ENCODE data around the gene FIGN. TPM values are rescaled to one million over a fixed set of nuclear protein-coding genes. Genes with fewer than 3 reads are reported as not detected.
A peak's percentile ranks its signal among the peaks of the same experiment; 100 is the strongest.

The FIGN gene
- total and polyA plus RNA-seq, 2 of the 8 experiments (the other 6 are each of a cell fraction or from before 2014, with no cell fraction given): 5.0 to 22.8 TPM

DNA sequence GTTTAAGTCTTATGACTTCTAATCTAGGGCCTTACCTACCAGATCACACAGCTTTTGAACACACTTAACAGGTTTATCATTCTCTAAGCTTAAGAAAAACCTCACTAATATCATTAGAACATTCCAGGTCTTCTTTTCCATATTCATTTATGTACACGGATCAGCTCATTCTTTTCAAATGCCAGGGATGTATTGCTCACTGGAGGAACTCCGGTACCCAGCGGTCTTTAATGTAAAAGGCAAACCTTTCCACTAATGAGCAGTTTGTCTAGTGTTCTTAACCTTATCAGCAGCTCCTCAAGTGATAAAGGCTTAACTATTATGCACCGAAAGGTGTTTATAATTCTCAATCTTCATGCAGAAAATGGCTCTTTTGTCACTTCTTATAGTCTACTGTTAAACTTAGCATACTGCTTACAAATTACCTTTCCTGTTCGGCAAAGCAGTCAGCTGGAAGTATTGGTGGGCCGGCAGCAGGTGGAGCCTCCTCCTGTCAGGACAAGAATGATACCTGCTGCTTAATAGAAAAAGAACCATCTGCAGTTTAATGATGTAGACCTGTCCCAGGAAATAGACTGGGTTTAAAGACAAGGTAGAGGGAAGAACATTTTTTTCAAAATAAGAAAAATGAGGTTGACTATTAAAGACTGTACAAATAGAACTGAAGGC lies 142.7 kb downstream of the FIGN start:
- ChIA-PET POLR2A (ENCODE audit: partially characterized antibody) (interaction anchor here (0.7 kb wide), 1 partner anchor 26 kb away, joined by 3 read pairs; no protein-coding TSS in a partner anchor), CTCF (ENCODE audit: partially characterized antibody) (interaction anchor here (0.8 to 3.4 kb wide), 19 partner anchors 9 to 468 kb away, joined by 3 to 19 read pairs (median 3); no protein-coding TSS in a partner anchor)
- H2BK15ac ChIP-seq (ENCODE audit: low read length): no peak overlapping the region
- H3K79me1 ChIP-seq (ENCODE audit: low read depth, low read length): no peaks in the 10 kb centered on the region
- no peak overlapping the region for H4K8ac ChIP-seq (ENCODE audit: extremely low read depth, insufficient read depth, low read length)
- no peak overlapping the region for H3K4ac ChIP-seq (replicated peaks; ENCODE audit: insufficient read length, low read depth, low read length)
- peaks cover 0 to 11% (median 8%) of the 10 kb centered on the region in 4 experiments; a peak in 4 of 7 replicates for H3K4me1 ChIP-seq (replicated peaks in 1 of 4; ENCODE audit: control insufficient read depth in 3 of 4, insufficient read depth in 4 of 4, low read length in 3 of 4)
- H3K36me3 ChIP-seq (ENCODE audit: control insufficient read depth in 2 of 4, insufficient read depth in 4 of 4, low read length in 3 of 4): no peaks in the 10 kb centered on the region
- H3K27ac ChIP-seq (ENCODE audit: low read depth, low read length): no peak overlapping the region
- H3K79me2 ChIP-seq (ENCODE audit: control insufficient read depth in 1 of 2, insufficient read depth in 2 of 2, low read length in 2 of 2): no peaks in the 10 kb centered on the region
- no peaks in the 10 kb centered on the region for H4K20me1 ChIP-seq (replicated peaks in 1 of 2; ENCODE audit: control insufficient read depth in 1 of 2, insufficient read depth in 2 of 2, low read length in 2 of 2)
- FAIRE-seq: no peak
- no peaks in the 10 kb centered on the region for H3K27me3 ChIP-seq (replicated peaks in 1 of 4; ENCODE audit: control insufficient read depth in 3 of 4, extremely low read depth in 1 of 4, insufficient read depth in 3 of 4, low read length in 3 of 4)
- H2BK20ac ChIP-seq (ENCODE audit: low read length): no peak overlapping the region
- no peaks in the 10 kb centered on the region for H3K23me2 ChIP-seq (ENCODE audit: low read depth, low read length)
- DNase-seq (ENCODE audit: low read depth in 1 of 2, low spot score in 2 of 2): no peak
- no peak overlapping the region for H3K56ac ChIP-seq (replicated peaks; ENCODE audit: insufficient read length, low read depth, low read length)
- H3K9ac ChIP-seq (replicated peaks in 1 of 4; ENCODE audit: extremely low read depth in 1 of 4, low read depth in 3 of 4, low read length in 3 of 4): no peak overlapping the region
- H4K5ac ChIP-seq (ENCODE audit: insufficient read length, low read depth, low read length): no peak overlapping the region
- H2AFZ ChIP-seq (ENCODE audit: low read length): no peak overlapping the region
- H3K18ac ChIP-seq (ENCODE audit: extremely low read depth, low read length): no peak overlapping the region
- H2BK12ac ChIP-seq (ENCODE audit: low read depth, low read length): no peak overlapping the region
- no peak overlapping the region for H2AK5ac ChIP-seq (ENCODE audit: low read depth, low read length)
- no peak overlapping the region for H3K4me3 ChIP-seq (ENCODE audit: extremely low read depth in 1 of 4, insufficient read depth in 2 of 4, low read depth in 3 of 4, low read length in 4 of 4)
- H4K91ac ChIP-seq (replicated peaks; ENCODE audit: insufficient read length, low read length): no peak overlapping the region
- H3K14ac ChIP-seq (ENCODE audit: insufficient read length): no peak overlapping the region
- no peak overlapping the region for H2BK120ac ChIP-seq (replicated peaks; ENCODE audit: low read depth, low read length)
- TF ChIP-seq POLR2A (IDR thresholded peaks at IDR 0.05; ENCODE audit: control extremely low read depth in 1 of 2, low read depth in 2 of 2, low read length in 2 of 2) (peak in 1 of 2 experiments; percentile 54; a peak in 1 of 3 replicates), TBP (IDR thresholded peaks at IDR 0.05; ENCODE audit: low read depth, low read length) (peak; percentile 49; the same call in 1 of the 2 replicates), RAD21 (IDR thresholded peaks at IDR 0.05 in 1 of 2, conservative IDR thresholded peaks at IDR 0.05 in 1 of 2; ENCODE audit: low read depth in 2 of 2, low read length in 2 of 2) (peak; percentile 24 to 49; a peak in 2 of 4 replicates), SRF (IDR thresholded peaks at IDR 0.05; ENCODE audit: low read depth, low read length) (no peak), TAF7 (optimal IDR thresholded peaks at IDR 0.05; ENCODE audit: borderline replicate concordance, low read depth, low read length) (peak; percentile 68)
- TF ChIP-seq, protein P1, sequence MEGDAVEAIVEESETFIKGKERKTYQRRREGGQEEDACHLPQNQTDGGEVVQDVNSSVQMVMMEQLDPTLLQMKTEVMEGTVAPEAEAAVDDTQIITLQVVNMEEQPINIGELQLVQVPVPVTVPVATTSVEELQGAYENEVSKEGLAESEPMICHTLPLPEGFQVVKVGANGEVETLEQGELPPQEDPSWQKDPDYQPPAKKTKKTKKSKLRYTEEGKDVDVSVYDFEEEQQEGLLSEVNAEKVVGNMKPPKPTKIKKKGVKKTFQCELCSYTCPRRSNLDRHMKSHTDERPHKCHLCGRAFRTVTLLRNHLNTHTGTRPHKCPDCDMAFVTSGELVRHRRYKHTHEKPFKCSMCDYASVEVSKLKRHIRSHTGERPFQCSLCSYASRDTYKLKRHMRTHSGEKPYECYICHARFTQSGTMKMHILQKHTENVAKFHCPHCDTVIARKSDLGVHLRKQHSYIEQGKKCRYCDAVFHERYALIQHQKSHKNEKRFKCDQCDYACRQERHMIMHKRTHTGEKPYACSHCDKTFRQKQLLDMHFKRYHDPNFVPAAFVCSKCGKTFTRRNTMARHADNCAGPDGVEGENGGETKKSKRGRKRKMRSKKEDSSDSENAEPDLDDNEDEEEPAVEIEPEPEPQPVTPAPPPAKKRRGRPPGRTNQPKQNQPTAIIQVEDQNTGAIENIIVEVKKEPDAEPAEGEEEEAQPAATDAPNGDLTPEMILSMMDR (IDR thresholded peaks at IDR 0.05; ENCODE audit: control extremely low read depth in 1 of 3, insufficient read depth in 1 of 3, low read depth in 1 of 3, low read length in 3 of 3): peak; percentile 10 to 22 (median 15); a peak in 2 of 4 replicates
- WGBS, 2 experiments (ENCODE audit: extremely low coverage in 1 of 2, insufficient coverage in 1 of 2, insufficient read length in 1 of 2, insufficient replicate concordance in 2 of 2, low coverage in 1 of 2, low lambda C conversion rate in 2 of 2, missing lambda C conversion rate in 1 of 2): 65% methylated on average over 6 of the region's 6 CpGs; no CpG with 5 or more reads in 1 of the 2 experiments
- no peak overlapping the region for H3K23ac ChIP-seq (ENCODE audit: insufficient read length)
- H2BK5ac ChIP-seq (ENCODE audit: low read depth, low read length): no peak overlapping the region
- no peak overlapping the region for H3K4me2 ChIP-seq (ENCODE audit: insufficient read depth in 1 of 2, low read depth in 2 of 2, low read length in 2 of 2)
- H3K9me3 ChIP-seq (ENCODE audit: insufficient read depth in 2 of 2, low read depth in 1 of 2, low read length in 1 of 2): no peaks in the 10 kb centered on the region

Measured in H1 (cell line).